GM12878 (cell line): ENCODE measurements around the gene PIGB. TPM values are rescaled to one million over a fixed set of nuclear protein-coding genes. Genes with fewer than 3 reads are reported as not detected.

ENCODE experiments used
- ATAC-seq: fragments of 200-7000 bp; cut with Tn5 transposase; 3 replicates; pipeline ENCODE4 v1.9.1; 2020; ENCODE audit warnings: mild to moderate bottlenecking, moderate library complexity
- BruUV-seq: library from RNA; stranded (reverse); fragments of 400-500 nt; replicated peaks from 2 replicates; lab custom pipeline; 2021; lab: Mats Ljungman, UMichigan
- CTCF ChIA-PET: fragments of 300-600 bp; sonication (Branson Sonifier 250); formaldehyde crosslinking; extraction: SDS; loops from one replicate; lab custom pipeline; 2021; ENCODE audit warnings: inconsistent platforms; lab: Yijun Ruan, JAX
- POLR2A ChIA-PET: fragments of 350-600 bp; formaldehyde crosslinking; extraction: SDS; loops from one replicate; lab custom pipeline; 2021; ENCODE audit warnings: inconsistent platforms; lab: Charles Lee
- RAD21 ChIA-PET: fragments of 300-600 bp; sonication (Branson Sonifier 250); formaldehyde crosslinking; loops from one replicate; lab custom pipeline; 2023; ENCODE audit warnings: antibody characterized with exemption; ENCODE audit not compliant: unreplicated experiment; lab: Charles Lee
- SMC1A ChIA-PET: fragments of 300-600 bp; sonication (Branson Sonifier 250); formaldehyde crosslinking; loops from one replicate; lab custom pipeline; 2023; ENCODE audit not compliant: unreplicated experiment, uncharacterized antibody; lab: Charles Lee
- DNase-seq: peaks from one replicate; pipeline ENCODE4 v3.0.0-alpha.2; 2011; ENCODE audit warnings: low read depth, low spot score
- FAIRE-seq: peaks from 3 replicates; lab custom pipeline; 2011; peaks lifted over from hg19 to GRCh38; lab: Jason Lieb, UNC
- H2AFZ ChIP-seq: 2 replicates; pipeline ENCODE4 v1.6.0; 2011; ENCODE audit warnings: low read depth, low read length, control low read depth; ENCODE audit not compliant: control insufficient read depth
- H3K27ac ChIP-seq: 2 replicates; pipeline ENCODE4 v1.5.1; 2011; ENCODE audit warnings: control low read depth; ENCODE audit not compliant: control insufficient read depth, insufficient read depth
- H3K27me3 ChIP-seq, 2 experiments: replicated peaks in 1 of 2; 2 replicates each; pipeline versions ENCODE4 v1.6.0 to v1.6.1; 2011; ENCODE audit warnings: low read length in 1 of 2; ENCODE audit not compliant: control insufficient read depth in 2 of 2, insufficient read depth in 2 of 2
- H3K36me3 ChIP-seq, 2 experiments: 2 replicates each; pipeline ENCODE4 v1.5.1; 2011; ENCODE audit warnings: low read length in 1 of 2; ENCODE audit not compliant: control insufficient read depth in 2 of 2, insufficient read depth in 2 of 2
- H3K4me1 ChIP-seq: 2 replicates; pipeline ENCODE4 v1.6.1; 2011; ENCODE audit warnings: mild to moderate bottlenecking, low read length, moderate library complexity, mixed read lengths; ENCODE audit not compliant: control insufficient read depth, insufficient read depth
- H3K4me2 ChIP-seq: 2 replicates; pipeline ENCODE4 v1.6.0; 2011; ENCODE audit warnings: control low read depth; ENCODE audit not compliant: control insufficient read depth, insufficient read depth
- H3K4me3 ChIP-seq: fragments of 200-600 bp; sonication (generic); 2 replicates; pipeline ENCODE4 v1.5.1; 2016
- H3K79me2 ChIP-seq: 2 replicates; pipeline ENCODE4 v1.6.0; 2011; ENCODE audit warnings: low read length; ENCODE audit not compliant: control insufficient read depth, insufficient read depth
- H3K9ac ChIP-seq: 2 replicates; pipeline ENCODE4 v1.8.0; 2011; ENCODE audit warnings: low read length, control low read depth, mixed read lengths; ENCODE audit not compliant: control insufficient read depth, insufficient read depth
- H3K9me3 ChIP-seq: replicated peaks from 3 replicates; pipeline ENCODE4 v1.5.1; 2011; ENCODE audit warnings: mild to moderate bottlenecking, low read length; ENCODE audit not compliant: control insufficient read depth, insufficient read depth
- H4K20me1 ChIP-seq: 2 replicates; pipeline ENCODE4 v1.6.0; 2011; ENCODE audit not compliant: control insufficient read depth, insufficient read depth
- BHLHE40 ChIP-seq, 2 experiments: fragments of 450-650 bp in 1 of 2; IDR thresholded peaks; 2 replicates each; pipeline ENCODE4 v1.6.1; 2011 to 2017; ENCODE audit warnings: low read depth in 2 of 2, borderline replicate concordance in 1 of 2, improper control_type of control experiment in 1 of 2, low read length in 1 of 2, mild to moderate bottlenecking in 1 of 2
- CBX5 ChIP-seq: sonication (generic); IDR thresholded peaks from 2 replicates; pipeline ENCODE4 v1.6.1; 2016; ENCODE audit warnings: low read depth, moderate library complexity, mild to moderate bottlenecking, inconsistent platforms
- CREB1 ChIP-seq: IDR thresholded peaks from 2 replicates; pipeline ENCODE4 v1.6.1; 2012; ENCODE audit warnings: low read depth, mild to moderate bottlenecking, inconsistent platforms
- CUX1 ChIP-seq: IDR thresholded peaks from 2 replicates; pipeline ENCODE4 v1.6.1; 2012; ENCODE audit warnings: improper control_type of control experiment, low read depth, low read length; ENCODE audit not compliant: insufficient replicate concordance
- KAT2A ChIP-seq: conservative IDR thresholded peaks from 2 replicates; pipeline ENCODE4 v1.6.1; 2011; ENCODE audit warnings: low read depth, low read length; ENCODE audit not compliant: control insufficient read depth
- KDM1A ChIP-seq: fragments of 200-600 bp; sonication (generic); IDR thresholded peaks from 2 replicates; pipeline ENCODE4 v1.6.1; 2016; ENCODE audit warnings: borderline replicate concordance
- NBN ChIP-seq: fragments of 450-650 bp; IDR thresholded peaks from 2 replicates; pipeline ENCODE4 v1.6.1; 2016
- SREBF2 ChIP-seq: IDR thresholded peaks from 2 replicates; pipeline ENCODE4 v1.6.1; 2012; ENCODE audit warnings: mild to moderate bottlenecking, low read length
- STAT3 ChIP-seq: IDR thresholded peaks from 2 replicates; pipeline ENCODE4 v1.6.1; 2011; ENCODE audit warnings: low read depth, low read length, improper control_type of control experiment
- WGBS: methylation state at CpG from one replicate; pipeline ENCODE4 v1.1.6; 2016; ENCODE audit warnings: low lambda C conversion rate; ENCODE audit not compliant: insufficient replicate concordance, insufficient coverage; ENCODE audit errors: missing lambda C conversion rate; 5-methylcytosine and 5-hydroxymethylcytosine counted together
- in situ Hi-C: fragments of 300-500 bp; cut with MboI; formaldehyde crosslinking; loops from 9 replicates; pipeline ENCODE4 v1.14.3; 2018; ENCODE audit warnings: mixed read lengths
- intact Hi-C: fragments of 100-400 bp; cut with micrococcal nuclease; formaldehyde crosslinking; loops from one replicate; pipeline ENCODE4 v1.14.2; 2022; ENCODE audit not compliant: unreplicated experiment
- polyA plus RNA-seq, 11 experiments: library from polyadenylated mRNA; depleted of rRNA in 4 of 11; unstranded in 6 of 11; stranded (reverse) in 5 of 11; fragments of >200 nt; fragmentation: Nextera tagmentation in 4 of 11; fragmentation: Illumina TruSeq in 1 of 11; extraction: Ambion mirVana in 4 of 11; extraction: Trizol in 1 of 11; gene quantifications; 1 replicate in 1 of 11; 2 replicates in 10 of 11; pipeline versions ENCODE4 v1.2.1 to v1.2.3, GENCODE V29; 2011 to 2016; ENCODE audit warnings: inconsistent platforms in 2 of 11, missing spikeins in 2 of 11, low read depth in 1 of 11
- total RNA-seq, 4 experiments: library from RNA; depleted of rRNA in 3 of 4; stranded (reverse); fragments of >200 nt in 3 of 4; fragmentation: Illumina TruSeq in 1 of 4; extraction: Trizol in 1 of 4; gene quantifications; 2 replicates each; pipeline versions ENCODE4 v1.2.1 to v1.2.3, GENCODE V29; 2013 to 2021

PIGB gene
- total and polyA plus RNA-seq, 10 of the 15 experiments (the other 5 are each of a cell fraction or from before 2014, with no cell fraction given), result 17.9 to 46.0 (median 25.2) TPM

GRCh38 chr15:55322467-55322866, 3.4 kb downstream of the PIGB start:
- ChIA-PET RAD21 (interaction anchor here (1.1 to 1.6 kb wide), 3 partner anchors 80 to 111 kb away, joined by 3 to 6 read pairs (median 3); partner anchors contain the start of genes CCPG1 and PIERCE2), POLR2A (no interaction called here), SMC1A (interaction anchor here (0.8 to 1.5 kb wide), 3 partner anchors 33 to 112 kb away, joined by 3 to 5 read pairs (median 4); no protein-coding TSS in a partner anchor), CTCF (interaction anchor here (2.7 kb wide), 1 partner anchor 117 kb away, joined by 10 read pairs; no protein-coding TSS in a partner anchor)
- Histone ChIP-seq H3K36me3 (0 out of 4 replicates have a peak, but pooled peaks cover 0 to under 1% of the 10 kb centered on the region in 2 experiments), H3K4me3 (no peak overlapping the region), H3K4me2 (no peak overlapping the region), H3K27ac (no peak overlapping the region), H3K9me3 (no peaks in the 10 kb centered on the region), H4K20me1 (no peaks in the 10 kb centered on the region), H3K79me2 (peaks cover 32% of the 10 kb centered on the region), H2AFZ (no peak overlapping the region), H3K9ac (no peak overlapping the region), H3K27me3 (no peaks in the 10 kb centered on the region), H3K4me1 (no peaks in the 10 kb centered on the region)
- BruUV-seq, result no TSS peak
- ATAC-seq (no peak), DNase-seq (no peak), FAIRE-seq (no peak)
- intact Hi-C loops, result no loop called here
- WGBS, result 95% methylated on average over 5 of the region's 5 CpGs
- in situ Hi-C loops, result no loop called here
- TF ChIP-seq SREBF2 (no peak), NBN (no peak), BHLHE40 (IDR thresholded peaks at IDR 0.05; ENCODE audit: borderline replicate concordance in 1 of 2, low read depth in 2 of 2, low read length in 1 of 2) (no peak), CREB1 (no peak), KAT2A (no peak), CBX5 (no peak), CUX1 (no peak), STAT3 (no peak), KDM1A (no peak)
